Endodermal cell (in vitro differentiated cells): ENCODE data around the gene SH3PXD2B. TPM values are rescaled to one million over a fixed set of nuclear protein-coding genes. Genes with fewer than 3 reads are reported as not detected.

Experiments
- DNase-seq: peaks from one replicate; pipeline ENCODE4 v3.0.0-alpha.2; 2017
- H3K27ac ChIP-seq: 2 replicates; pipeline ENCODE4 v1.5.1; 2013; ENCODE audit warnings: mild to moderate bottlenecking, low read depth, low read length, moderate library complexity
- H3K27me3 ChIP-seq: 2 replicates; pipeline ENCODE4 v1.6.1; 2013; ENCODE audit warnings: mild to moderate bottlenecking, low read length, moderate library complexity; ENCODE audit not compliant: insufficient read depth, control insufficient read depth, poor library complexity, severe bottlenecking
- H3K36me3 ChIP-seq: 2 replicates; pipeline ENCODE4 v1.7.0; 2013; ENCODE audit warnings: mild to moderate bottlenecking, low read length, moderate library complexity; ENCODE audit not compliant: control insufficient read depth, insufficient read depth
- H3K4me1 ChIP-seq: one replicate; pipeline ENCODE4 v1.7.0; 2013; ENCODE audit warnings: low read length; ENCODE audit not compliant: control insufficient read depth, insufficient read depth
- H3K4me3 ChIP-seq: 2 replicates; pipeline ENCODE4 v1.5.1; 2013; ENCODE audit warnings: mild to moderate bottlenecking, low read length, moderate library complexity
- H3K9ac ChIP-seq: 2 replicates; pipeline ENCODE4 v1.6.1; 2013; ENCODE audit warnings: mild to moderate bottlenecking, low read length, moderate library complexity; ENCODE audit not compliant: poor library complexity, severe bottlenecking; ENCODE audit errors: extremely low read depth
- H3K9me3 ChIP-seq: 2 replicates; pipeline ENCODE4 v1.6.1; 2013; ENCODE audit warnings: mild to moderate bottlenecking, low read length, moderate library complexity; ENCODE audit not compliant: control insufficient read depth
- H3K27ac Mint-ChIP-seq: 2 replicates; pipeline ENCODE4 v1.8.0; 2020; ENCODE audit warnings: mixed read lengths
- H3K27me3 Mint-ChIP-seq: 2 replicates; pipeline ENCODE4 v1.8.0; 2021; ENCODE audit warnings: mild to moderate bottlenecking, mixed read lengths; ENCODE audit not compliant: insufficient read depth
- H3K36me3 Mint-ChIP-seq: 2 replicates; pipeline ENCODE4 v1.8.0; 2020; ENCODE audit warnings: low read depth, mixed read lengths
- H3K4me1 Mint-ChIP-seq: 2 replicates; pipeline ENCODE4 v1.8.0; 2020; ENCODE audit warnings: mixed read lengths
- H3K4me3 Mint-ChIP-seq: 2 replicates; pipeline ENCODE4 v1.8.0; 2020; ENCODE audit warnings: mild to moderate bottlenecking, moderate library complexity, mixed read lengths
- H3K9me3 Mint-ChIP-seq: 2 replicates; pipeline ENCODE4 v1.8.0; 2020; ENCODE audit warnings: mild to moderate bottlenecking, mixed read lengths
- WGBS, 2 experiments: methylation state at CpG; one replicate each; pipeline versions ENCODE4 v1.1.5 to v1.1.7; 2013; ENCODE audit warnings: missing lambda C conversion rate in 2 of 2, mixed read lengths in 1 of 2; ENCODE audit not compliant: insufficient coverage in 1 of 2, insufficient read length in 1 of 2; 5-methylcytosine and 5-hydroxymethylcytosine counted together
- total RNA-seq, 2 donors: library from RNA; stranded (reverse); fragmentation: NEBNext Ultra II Directional in 1 of 2; extraction: Animal tissue kit (Norgen Biotek cat#: 25700) in 1 of 2; gene quantifications; 2 replicates in 1 of 2; 3 replicates in 1 of 2; pipeline ENCODE4 v1.2.1, GENCODE V29; 2021
- TF ChIP-seq, protein P1 (sequence below): fragments of 200-600 bp; sonication (generic); conservative IDR thresholded peaks from 2 replicates; pipeline ENCODE4 v1.5.0; 2021; ENCODE audit warnings: antibody characterized with exemption, mild to moderate bottlenecking

The SH3PXD2B gene
- total RNA-seq, 2 donors from 2014 or later: 62.2 to 74.9 TPM

DNA sequence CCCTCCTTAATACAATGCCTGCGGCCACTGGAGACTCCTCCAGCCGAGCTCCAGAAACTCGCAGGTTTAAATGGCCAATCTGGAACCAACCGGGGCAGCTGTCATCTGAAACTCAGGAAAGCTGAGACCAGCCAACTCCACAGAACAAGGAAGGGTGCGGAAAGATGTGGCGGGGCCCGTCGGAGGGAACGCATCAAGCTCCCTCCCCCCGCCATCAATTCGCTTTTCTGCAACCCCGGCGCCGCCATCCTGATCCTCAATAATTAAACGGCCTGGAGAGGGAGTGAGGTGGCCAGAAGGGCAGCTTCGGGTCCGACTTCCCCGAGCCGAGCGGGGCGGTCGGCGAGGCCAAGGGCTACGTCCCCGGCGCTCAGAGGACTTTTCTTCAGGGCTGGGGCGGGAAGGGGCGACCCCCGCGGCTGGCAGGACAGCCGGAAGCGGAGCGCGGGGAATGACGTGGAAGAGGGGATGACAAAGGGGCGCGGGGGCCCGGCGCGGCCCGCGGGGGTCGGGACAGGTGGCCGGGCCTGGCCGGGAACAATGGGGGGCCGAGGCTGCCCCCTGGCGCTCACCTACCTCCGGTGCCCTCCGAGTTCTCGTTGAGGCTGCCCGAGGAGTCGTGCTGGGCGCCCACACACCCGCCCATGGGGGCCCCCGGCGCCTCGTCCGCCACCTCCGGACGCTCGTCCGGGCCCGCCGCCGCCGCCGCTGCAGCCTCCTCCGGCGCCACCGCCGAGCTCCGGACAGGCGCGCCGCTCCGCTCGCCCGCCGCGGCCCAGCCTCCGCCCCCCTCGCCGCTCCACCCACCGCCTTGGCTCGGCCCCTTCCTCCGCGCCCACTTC is 171.1 kb downstream of the SH3PXD2B start, which contains the start of gene UBTD2:
TSS of gene UBTD2 (minus strand) at position 745 of the 842 bp plus-strand sequence. CDS start at position 646, 99 bp downstream.
- no peaks in the 10 kb centered on the region for H3K9me3 ChIP-seq
- Mint-ChIP-seq H3K27me3 (peaks cover 4% of the 10 kb centered on the region), H3K36me3 (peaks cover 3% of the 10 kb centered on the region), H3K4me3 (peak within 1 kb of the TSS; percentile 96), H3K4me1 (peaks cover 34% of the 10 kb centered on the region), H3K9me3 (no peaks in the 10 kb centered on the region), H3K27ac (peak within 1 kb of the TSS; percentile 96)
- no peaks in the 10 kb centered on the region for H3K27me3 ChIP-seq
- H3K4me3 ChIP-seq: peak within 1 kb of the TSS; percentile 99
- H3K36me3 ChIP-seq: peaks cover 10% of the 10 kb centered on the region
- 0% methylated on average over 32 to 87 of the region's 87 CpGs for WGBS, 2 experiments
- H3K4me1 ChIP-seq: no peaks in the 10 kb centered on the region
- peak; percentile 92 for DNase-seq
- H3K27ac ChIP-seq: peak within 1 kb of the TSS; percentile 97
- TF ChIP-seq, protein P1, sequence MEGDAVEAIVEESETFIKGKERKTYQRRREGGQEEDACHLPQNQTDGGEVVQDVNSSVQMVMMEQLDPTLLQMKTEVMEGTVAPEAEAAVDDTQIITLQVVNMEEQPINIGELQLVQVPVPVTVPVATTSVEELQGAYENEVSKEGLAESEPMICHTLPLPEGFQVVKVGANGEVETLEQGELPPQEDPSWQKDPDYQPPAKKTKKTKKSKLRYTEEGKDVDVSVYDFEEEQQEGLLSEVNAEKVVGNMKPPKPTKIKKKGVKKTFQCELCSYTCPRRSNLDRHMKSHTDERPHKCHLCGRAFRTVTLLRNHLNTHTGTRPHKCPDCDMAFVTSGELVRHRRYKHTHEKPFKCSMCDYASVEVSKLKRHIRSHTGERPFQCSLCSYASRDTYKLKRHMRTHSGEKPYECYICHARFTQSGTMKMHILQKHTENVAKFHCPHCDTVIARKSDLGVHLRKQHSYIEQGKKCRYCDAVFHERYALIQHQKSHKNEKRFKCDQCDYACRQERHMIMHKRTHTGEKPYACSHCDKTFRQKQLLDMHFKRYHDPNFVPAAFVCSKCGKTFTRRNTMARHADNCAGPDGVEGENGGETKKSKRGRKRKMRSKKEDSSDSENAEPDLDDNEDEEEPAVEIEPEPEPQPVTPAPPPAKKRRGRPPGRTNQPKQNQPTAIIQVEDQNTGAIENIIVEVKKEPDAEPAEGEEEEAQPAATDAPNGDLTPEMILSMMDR: peak; percentile 80
- H3K9ac ChIP-seq: peak within 1 kb of the TSS; percentile 86

DNA sequence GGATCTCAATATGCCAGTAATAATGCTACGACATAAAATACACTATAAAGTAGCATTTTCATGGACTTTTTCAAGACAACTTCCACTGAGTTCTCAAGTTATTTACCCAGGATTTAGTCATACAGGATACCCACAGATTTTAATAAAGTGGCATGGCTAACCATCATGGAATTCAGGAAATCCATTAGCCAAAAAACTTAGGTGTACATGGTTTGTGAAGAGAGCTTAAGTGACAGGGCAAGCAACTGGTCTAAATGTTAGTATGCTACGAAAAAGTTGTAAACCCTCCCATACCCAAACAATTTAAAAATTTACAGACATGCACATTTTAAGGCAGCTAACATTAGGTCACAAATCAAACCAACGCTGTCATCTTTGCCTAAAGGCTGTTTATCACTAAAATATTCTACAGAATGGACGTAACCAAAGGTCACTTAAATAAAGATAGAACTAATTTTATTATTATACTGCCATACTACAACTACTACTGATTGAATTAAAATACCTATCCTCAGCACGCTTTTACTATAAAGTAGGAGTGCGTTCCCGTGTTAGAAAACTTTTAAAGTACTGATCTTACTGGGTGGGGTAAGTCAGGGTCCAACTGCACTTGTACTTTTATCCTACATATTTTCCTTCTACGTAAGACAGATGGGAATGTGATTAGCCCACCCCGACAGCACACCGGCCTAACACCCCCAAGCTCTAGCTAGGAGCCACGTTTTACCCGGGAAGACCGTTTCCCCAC is 171.9 kb downstream of the SH3PXD2B start:
- H3K27ac Mint-ChIP-seq: peak overlapping the region; percentile 96
- WGBS, 2 experiments: 7 to 9% methylated on average over 6 to 10 of the region's 13 CpGs
- H3K27ac ChIP-seq: peak overlapping the region; percentile 97

DNA sequence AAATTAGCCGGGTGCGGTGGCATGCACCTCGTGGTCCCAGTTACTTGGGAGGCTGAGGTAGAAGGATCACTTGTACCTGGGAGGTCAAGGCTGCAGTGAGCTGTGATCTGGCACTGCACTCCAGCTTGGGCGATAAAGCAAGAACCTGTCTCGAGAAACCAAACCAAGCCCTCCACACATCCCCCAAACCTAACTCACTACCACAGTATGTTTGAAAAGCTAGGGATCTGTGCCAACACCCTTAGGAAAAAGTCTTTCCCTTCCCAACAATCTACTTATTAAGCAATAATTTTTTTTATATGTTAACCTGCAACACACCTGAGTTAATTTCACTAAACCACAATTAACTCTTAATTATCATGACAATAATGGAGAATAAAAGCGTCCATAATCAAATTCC is 173.0 kb downstream of the SH3PXD2B start:
- H3K4me1 ChIP-seq: no peaks in the 10 kb centered on the region
- Mint-ChIP-seq H3K4me3 (peak overlapping the region; percentile 96), H3K36me3 (peaks cover 11% of the 10 kb centered on the region), H3K9me3 (no peaks in the 10 kb centered on the region), H3K27ac (peak overlapping the region; percentile 5), H3K4me1 (peaks cover 36% of the 10 kb centered on the region), H3K27me3 (peaks cover 4% of the 10 kb centered on the region)
- H3K36me3 ChIP-seq: peaks cover 18% of the 10 kb centered on the region
- TF ChIP-seq, protein P1: no peak
- WGBS, 2 experiments: 72 to 79% methylated on average over 5 to 6 of the region's 6 CpGs
- no peaks in the 10 kb centered on the region for H3K9me3 ChIP-seq
- no peaks in the 10 kb centered on the region for H3K27me3 ChIP-seq
- H3K9ac ChIP-seq: no peak overlapping the region
- no peak overlapping the region for H3K27ac ChIP-seq
- H3K4me3 ChIP-seq: peak overlapping the region; percentile 99
- DNase-seq: no peak

More for the DNA sequence above, 171.9 kb downstream of the SH3PXD2B start:
- H3K9me3 Mint-ChIP-seq: no peaks in the 10 kb centered on the region
- H3K9me3 ChIP-seq: no peaks in the 10 kb centered on the region
- H3K4me1 ChIP-seq: no peaks in the 10 kb centered on the region
- TF ChIP-seq, protein P1: no peak
- peaks cover 17% of the 10 kb centered on the region for H3K36me3 ChIP-seq
- H3K9ac ChIP-seq: peak overlapping the region; percentile 86
- H3K36me3 Mint-ChIP-seq: peaks cover 9% of the 10 kb centered on the region
- peaks cover 4% of the 10 kb centered on the region for H3K27me3 Mint-ChIP-seq
- H3K27me3 ChIP-seq: no peaks in the 10 kb centered on the region
- DNase-seq: no peak
- peak overlapping the region; percentile 96 for H3K4me3 Mint-ChIP-seq
- H3K4me3 ChIP-seq: peak overlapping the region; percentile 99
- H3K4me1 Mint-ChIP-seq: peaks cover 34% of the 10 kb centered on the region
